Activated CD4-positive, CD25-positive, alpha-beta regulatory T cell treated with anti-CD3 and anti-CD28 coated beads, Interleukin-2, amount 50 U/mL, for 72 hours (primary cell): ENCODE measurements around the gene RELA.
"Not testable (repeated sequence)": the region's sequence is repeated elsewhere in the genome, so short reads cannot be mapped to it uniquely, and the experiment has no call there.

Experiments used
- DNase-seq: peaks from one replicate; pipeline ENCODE4 v3.0.0; 2021

Gene RELA

DNA sequence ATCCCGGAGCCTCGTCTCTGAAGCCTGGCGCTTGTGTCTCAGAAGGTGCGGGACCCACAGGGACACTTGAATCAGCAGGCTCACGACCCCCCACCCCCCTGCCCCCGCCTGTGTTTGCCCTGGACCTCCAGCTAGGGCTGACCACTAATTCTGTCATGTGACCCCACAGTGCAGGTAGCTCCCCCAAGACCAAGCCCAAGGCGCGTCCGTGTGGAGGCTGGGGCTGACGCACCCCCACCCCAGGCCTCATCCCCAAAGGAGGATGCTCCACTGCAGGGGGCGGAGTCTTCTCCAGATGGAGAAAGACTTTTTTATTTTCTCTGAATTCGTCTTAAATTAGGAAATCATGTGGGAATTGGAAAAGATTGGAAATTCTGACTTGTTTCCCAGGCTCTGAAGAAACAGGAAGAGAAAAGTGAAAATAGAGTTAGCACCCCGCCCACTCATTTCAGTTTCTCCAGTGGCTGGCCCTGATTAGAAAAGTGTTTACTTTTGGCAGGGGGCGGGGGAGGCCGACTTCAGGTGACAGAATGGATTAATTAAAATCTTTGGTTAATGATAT lies 1.0 kb upstream of the RELA start:
- DNase-seq: no peak

DNA sequence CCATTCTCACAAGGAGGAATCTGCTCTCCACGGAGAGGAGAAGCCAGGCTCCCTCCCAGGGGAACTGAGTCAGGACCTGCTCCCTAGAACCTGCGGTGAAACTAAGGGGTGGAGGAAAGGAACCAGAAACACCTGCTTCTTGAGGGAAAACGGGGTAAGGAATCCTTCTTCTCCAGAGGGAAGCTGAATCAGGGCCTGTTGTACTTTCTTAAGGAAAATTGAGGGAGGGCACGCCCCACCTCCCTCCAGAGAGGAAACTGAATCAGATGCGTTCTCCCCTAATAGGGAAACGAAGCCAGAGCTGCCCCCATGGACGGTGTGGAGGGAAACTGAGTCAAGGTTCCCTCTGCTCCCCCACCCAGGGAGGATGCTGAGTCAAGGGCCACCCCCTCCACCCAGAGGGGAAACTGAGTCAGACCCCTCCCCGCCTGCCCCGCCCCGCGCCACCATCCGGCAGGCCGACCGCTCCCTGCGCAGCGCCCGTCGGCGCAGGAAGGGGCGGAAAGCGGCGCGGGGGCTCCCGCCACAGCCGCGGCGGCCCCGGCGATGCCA lies 393 bp downstream of the RELA start:
- no peak for DNase-seq

DNA sequence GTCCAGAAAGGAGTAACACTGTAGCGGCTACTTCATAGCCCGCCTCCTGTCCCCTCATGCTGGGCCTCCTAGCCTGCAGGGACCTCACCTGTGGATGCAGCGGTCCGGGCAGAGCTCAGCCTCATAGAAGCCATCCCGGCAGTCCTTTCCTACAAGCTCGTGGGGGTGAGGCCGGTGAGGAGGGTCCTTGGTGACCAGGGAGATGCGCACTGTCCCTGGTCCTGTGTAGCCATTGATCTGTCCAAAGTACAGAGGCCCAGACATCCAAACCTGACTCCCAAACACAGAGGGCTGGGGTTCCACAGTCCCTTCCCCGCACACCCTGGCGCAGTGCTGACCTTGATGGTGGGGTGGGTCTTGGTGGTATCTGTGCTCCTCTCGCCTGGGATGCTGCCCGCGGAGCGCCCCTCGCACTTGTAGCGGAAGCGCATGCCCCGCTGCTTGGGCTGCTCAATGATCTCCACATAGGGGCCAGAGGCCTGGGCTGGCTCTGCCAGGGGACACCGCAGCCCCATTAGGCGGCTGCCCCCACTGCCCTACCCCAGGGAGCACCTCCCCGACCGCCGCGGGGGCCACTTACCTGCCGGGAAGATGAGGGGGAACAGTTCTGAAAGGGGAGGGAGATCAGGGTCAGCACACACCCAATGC lies 993 bp downstream of the RELA start:
- DNase-seq: no peak

DNA sequence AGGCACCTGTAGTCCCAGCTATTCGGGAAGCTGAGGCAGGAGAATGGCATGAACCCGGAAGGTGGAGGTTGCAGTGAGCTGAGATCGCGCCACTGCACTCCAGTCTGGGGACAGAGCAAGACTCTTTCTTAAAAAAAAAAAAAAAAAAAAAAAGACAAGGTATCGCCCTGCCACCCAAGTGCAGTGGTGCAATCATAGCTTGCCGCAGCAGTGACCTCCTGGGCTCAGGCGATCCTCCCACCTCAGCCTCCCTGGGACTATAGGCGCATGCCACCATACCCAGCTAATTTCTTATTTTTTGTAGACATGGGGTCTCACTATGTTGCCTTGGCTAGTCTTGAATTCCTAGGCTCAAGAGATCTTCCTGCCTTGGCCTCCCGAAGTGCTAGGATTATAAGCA lies 1.8 kb downstream of the RELA start:
- not testable (repeated sequence) for DNase-seq

DNA sequence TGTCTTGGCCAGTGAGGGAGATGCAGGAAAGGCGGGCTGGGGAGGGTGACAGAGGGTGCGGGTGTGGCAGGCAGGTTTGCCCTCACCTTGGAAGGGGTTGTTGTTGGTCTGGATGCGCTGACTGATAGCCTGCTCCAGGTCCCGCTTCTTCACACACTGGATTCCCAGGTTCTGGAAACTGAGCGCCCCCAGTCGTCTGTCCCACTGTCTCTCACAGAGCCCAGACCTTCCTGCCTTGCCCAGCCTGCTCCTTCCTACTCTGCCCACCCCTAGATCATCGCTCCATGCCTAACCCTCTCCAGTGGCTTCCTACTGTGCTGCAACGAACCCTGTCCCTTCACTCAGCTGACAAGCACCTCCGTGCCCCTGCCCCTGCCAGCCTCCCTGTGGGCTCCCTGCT lies 2.7 kb downstream of the RELA start:
- no peak for DNase-seq

DNA sequence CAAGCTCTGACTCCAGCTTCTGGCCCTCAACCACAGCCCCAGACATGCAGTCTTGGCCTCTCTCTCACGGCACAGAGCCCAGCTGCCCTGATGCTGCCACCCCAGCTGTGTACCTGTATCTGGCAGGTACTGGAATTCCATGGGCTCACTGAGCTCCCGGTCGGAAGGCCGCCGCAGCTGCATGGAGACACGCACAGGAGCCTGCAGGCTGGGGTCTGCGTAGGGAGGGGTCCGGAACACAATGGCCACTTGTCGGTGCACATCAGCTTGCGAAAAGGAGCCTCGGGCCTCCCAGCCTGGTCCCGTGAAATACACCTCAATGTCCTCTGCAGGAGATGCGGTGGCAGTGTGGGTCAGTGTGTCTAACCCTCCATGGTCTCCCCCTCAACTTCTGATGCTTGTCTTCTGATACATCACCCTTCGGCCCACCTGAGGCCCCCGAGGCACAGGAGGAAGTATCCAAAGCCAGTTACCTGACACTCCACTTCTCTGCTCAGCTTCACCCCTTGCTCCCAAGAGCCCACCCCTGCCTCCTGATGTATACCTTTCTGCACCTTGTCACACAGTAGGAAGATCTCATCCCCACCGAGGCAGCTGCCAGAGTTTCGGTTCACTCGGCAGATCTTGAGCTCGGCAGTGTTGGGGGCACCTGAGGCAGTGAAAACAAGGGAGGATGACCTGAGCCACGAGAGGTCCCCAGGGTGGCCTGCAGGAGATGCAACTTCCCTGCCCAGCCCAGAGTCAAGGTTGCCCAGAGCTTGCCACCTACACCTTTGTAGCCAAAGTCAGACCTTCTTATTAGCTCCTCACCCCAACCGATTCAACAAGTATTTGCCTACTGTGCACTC lies 4.3 kb downstream of the RELA start:
- no peak for DNase-seq

DNA sequence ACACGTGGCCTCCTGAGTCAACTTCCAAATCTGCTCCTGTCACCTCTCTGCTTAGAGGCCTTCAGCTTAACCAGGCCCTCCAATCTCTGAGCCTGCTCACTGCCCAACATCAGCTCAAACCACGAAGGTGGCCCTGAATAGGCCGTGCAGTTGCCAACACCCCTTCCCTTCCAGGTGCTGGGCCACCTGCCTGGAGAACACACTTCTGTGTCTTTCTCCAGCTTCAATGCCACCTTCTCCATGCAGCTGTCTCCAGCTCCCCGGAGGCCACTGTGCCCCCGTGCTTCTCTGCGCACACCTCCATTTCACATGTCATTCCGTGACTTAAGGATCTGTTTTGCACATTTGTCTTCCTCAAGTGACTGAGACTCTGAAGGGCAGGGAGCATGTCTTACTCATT lies 5.3 kb downstream of the RELA start:
- no peak for DNase-seq

DNA sequence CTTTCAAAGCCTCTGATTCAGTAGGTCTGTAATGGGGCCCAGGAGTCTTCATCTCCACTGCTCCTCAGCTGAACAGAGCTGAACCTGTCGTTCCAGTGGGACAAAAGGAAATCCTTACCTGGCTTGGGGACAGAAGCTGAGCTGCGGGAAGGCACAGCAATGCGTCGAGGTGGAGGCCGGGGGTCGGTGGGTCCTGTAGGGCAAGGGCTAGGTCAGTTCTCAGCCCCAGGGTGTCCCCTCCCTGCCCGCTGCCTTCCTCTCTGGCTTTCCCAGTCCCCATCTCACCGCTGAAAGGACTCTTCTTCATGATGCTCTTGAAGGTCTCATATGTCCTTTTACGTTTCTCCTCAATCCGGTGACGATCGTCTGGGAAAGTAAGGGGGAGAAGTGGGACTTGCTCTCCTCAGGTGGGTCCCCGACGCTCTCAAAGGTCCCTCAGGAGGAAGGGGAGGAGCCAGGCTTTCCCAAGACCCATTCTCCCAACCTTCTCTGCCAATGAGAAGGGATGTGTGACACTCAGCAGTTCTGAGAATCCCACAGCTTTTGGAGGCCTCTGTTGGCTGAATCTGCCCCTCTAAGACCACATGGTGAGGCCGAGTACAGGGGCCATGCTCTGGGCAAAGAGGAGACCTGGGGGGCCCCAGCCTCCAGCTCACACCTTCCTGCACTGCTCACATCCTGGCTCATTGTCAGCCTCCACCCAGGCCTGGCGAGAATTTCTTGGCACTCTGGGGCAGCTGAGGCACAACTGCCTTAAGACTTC lies 7.0 kb downstream of the RELA start:
- DNase-seq: no peak

DNA sequence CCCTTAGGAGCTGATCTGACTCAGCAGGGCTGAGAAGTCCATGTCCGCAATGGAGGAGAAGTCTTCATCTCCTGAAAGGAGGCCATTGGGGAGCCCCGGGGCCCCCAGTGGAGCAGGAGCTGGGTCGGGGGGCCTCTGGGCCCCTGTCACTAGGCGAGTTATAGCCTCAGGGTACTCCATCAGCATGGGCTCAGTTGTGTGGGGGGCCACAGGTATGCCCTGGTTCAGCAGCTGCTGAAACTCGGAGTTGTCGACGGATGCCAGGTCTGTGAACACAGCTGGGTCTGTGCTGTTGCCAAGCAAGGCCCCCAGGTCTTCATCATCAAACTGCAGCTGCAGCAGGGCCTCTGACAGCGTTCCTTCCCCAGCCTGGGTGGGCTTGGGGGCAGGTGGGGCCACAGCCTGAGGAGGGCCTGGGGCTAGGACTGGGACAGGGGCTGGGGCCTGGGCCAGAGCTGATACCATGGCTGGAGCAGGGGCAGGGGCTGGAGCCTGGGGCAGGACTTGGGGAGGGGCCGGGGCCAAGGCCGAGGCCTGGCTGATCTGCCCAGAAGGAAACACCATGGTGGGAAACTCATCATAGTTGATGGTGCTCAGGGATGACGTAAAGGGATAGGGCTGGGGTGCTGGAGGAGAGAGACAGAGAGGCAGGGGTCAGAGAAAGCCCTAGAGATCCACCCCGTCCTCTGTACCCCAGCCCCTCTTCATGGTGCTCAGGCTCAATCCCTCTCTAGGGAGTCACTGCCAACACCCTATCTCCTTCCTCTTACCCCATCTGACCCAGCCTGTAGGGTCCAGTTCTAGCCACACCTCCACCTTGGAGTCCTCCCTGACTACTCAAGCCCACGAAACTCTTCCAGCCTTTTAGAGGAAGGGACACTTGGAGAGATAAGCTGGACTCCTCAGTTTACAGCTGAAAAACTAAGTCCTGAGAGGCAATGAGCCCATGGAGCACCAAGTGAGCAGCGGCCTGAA lies 8.1 kb downstream of the RELA start:
- no peak for DNase-seq

DNA sequence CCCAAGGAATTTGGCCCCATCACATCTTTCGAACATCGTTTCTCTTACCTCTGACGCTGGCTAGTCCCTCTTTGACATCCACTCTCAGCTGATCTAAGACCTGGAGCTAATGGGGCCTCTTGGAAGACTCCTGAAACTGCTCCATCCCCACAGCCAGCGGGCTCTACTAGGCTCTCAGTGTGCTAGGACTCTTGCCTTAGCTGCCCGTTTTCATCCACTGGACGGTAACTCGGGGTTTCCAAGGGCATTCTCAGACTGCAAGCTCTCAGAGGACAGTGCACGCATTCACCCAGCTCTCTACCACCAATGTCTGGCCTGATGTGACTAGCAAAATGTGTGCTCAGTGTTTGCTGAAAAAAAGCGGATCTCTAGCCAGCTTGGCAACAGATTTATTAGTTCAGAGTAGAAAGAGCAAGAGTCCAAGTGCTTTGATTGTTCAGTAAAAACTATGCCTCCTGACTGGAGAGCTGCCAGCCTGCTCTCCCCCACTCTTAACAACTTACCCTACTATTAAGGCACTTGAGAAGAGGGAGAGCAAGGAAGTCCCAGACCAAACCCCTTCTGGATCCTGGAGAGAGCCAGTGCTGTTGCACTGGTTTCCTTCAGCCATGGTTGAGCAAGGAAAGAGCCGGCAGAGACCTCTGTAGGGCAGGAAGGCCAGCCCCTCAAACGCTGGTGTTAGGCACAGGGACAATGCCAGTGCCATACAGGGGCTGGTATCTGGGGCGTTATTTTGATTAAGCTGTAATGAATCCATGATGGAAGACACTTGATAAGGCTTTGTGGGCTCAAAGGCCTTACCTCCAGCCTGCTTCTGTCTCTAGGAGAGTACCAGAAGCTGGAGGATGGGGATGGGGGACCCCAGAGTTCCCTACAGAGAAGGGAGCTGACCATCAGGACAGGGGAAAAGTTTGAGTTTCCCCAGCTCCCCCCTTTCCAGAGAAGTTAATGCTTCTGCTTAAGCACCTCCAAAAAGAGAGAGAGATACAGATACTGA lies 9.2 kb downstream of the RELA start:
- no peak for DNase-seq

DNA sequence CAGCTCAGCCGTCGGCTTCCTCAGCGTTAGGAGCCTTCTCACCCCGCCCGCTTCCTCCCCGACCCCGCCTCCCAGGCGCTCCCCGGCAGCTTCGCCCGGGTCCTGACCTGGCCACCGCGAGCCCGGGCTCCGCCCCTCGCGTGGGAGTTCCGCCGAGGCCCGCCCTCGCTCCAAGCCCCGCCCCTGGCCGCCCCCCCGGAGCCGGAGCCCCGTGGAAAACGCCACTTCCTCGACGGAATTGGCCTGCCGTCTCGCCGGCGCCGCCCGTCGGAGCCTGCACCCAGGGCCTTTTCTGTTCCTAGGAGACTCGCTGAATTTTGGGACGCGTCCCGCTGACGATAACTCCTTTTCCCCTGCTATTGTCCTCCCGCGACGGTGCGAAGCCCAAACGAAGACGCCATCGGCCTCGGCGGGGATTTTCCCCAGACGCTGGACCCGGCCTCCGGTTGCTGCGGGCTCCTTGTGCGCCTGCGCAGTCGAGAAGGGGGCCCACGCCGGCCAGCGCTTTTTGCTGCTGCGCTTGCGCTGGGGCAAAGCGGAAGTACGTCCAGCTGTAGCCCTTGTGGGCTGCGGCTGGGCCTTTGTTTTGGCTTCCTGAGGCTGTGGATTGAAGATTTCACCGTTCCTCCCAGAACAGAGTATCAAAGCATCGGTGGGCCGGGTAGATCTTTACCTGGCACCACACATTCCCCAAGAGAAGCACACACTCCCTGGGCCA lies 10.0 kb downstream of the RELA start:
- DNase-seq: peak; percentile 98

DNA sequence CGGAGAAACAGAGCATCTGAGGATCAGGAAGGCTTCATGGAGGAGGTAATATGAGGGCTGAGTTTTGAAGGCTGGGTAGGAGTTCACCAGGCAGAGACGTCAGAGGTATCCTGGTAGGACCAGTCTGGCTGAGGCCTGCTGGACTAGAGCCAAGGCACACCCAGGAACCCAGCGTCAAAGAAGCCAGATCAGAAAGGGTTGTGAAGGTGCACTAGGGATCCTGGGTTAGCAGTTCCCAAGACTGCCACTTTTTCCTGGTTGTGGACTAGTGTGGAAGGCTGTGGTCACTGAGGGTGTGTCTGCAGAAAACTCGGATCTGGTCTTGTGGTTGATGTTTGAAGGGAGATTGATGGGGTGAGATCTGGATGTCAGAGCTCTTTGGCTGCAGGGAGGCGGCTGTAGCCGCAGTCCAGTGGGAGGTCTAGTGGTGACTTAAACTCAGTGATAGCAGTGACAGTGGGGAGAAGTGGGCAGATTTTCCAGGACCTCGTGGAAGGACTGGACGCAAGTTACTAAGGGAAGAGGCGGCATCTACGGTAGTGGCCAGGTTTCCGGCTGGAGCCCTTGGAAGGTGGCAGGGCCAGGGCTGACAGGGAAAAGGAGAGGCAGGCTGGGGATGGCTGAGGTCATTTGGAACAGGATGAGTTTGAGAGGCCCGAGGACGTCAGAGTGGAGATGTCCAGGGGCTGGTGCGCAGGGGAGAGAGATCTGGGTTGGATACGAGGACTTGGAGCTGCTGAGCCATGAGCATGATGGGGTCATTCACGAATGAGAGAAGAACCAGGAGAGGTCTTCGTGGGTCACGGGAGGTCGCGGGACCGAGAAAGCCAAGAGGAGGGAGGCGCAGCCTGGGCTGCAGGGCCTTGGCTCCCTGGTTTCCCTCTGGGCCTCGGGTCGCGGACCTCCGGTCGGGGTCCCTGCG lies 10.9 kb downstream of the RELA start:
- no peak for DNase-seq

DNA sequence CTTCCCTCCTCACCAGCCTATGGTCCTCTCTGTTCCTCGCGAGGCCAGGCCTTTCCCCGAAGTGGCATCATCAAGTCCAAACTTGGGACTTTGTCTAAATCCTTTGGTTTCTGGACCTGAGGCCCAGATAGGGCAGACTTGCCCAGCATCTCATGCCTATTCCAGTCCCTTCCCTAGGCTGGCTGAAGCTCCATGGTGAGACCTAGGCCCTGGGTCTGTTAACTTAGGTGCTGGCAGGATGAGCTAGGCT lies 11.5 kb downstream of the RELA start:
- DNase-seq: no peak

DNA sequence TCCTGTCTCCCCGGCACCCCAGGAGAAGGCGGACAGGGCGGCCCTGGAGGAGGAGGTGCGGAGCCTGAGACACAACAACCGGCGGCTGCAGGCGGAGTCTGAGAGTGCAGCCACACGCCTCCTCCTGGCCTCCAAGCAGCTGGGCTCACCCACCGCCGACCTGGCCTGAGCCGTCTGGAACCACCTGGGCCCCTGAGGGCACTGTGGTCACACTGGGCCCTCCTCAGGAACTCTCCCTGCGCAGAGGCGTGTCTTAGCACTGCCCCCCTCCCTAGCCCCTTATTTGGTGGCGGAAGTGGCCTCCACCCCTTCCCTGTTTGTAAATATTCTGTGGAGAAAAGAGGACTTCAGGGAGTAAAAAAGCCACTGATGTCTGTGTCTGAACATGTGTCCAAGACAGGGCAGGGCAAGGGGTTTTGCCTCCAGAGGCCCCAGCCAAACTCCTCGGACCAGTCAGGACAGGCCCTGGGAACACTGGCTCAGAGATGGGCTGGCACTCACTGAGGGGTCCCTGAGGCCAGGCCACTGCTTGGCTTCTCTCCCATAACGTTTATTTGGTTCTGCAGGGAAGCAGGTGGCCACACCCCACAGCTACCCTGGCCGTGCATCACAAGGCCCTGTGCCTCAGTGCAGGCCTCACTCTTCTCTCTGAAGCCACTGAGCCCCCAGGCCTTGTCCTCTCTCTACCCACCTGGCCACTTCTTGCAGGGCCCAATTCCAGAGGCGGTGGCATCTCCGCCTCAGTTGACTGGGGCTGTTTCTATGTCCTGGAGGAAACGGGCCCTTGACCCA lies 12.0 kb downstream of the RELA start:
- no peak for DNase-seq

DNA sequence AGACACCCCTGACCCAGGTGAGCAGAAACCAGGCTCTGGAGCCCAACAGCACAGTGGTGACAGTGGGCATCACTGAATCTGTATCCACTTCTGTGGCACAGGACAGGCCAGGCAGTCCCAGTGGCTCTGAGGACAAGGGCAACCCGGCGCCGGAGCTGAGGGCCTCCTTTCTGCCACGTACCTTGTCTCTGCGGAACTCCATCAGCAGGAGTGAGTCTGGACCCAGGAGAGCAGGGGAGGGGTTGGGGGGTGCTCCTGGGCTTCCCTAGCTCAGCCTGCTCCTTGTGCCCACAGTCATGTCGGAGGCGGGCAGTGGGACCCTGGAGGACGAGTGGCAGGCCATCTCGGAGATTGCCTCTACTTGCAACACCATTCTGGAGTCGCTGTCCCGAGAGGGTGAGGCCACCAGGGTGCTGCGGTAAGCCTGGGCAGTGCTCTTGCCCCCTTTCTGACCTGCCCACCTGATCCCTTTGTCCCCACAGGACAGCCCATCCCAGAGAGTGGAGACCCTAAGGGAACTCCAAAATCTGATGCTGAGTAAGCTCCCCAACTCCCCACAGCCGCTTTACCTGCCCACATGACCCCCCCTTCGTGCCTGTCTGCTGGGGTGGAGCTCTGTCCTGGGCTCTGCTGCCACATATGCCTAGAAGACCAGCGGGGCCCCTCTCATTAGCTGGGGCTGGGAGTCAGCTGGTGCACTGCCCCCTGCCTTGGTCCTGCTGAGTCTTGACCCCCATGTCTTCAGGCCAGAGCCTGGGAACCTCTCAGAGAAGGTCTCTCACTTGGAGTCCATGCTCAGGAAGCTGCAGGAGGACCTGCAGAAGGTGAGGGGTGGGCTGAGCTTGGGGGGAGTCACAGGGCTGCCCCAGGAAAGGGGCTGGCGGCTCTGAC lies 12.8 kb downstream of the RELA start:
- no peak for DNase-seq

DNA sequence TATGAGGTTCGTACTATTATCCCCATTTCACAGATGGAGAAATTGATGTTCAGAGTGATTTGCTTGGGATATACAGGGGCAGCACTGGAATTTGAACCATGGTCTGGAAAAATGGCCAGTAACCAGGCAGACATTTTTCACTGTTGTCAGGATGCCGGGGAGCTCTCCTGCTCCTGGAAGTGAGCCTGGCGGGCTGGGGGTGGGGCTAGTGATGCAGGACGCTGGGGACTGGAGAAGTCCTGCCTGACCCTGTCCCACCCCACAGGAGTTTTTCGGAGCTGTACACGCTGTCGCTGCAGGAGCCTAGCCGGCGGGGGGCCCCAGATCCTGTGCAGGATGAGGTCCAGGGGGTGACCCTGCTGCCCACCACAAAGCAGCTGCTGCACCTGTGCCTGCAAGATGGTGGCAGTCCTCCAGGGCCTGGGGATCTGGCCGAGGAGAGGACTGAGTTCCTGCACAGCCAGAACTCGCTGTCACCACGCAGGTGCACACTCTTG lies 13.7 kb downstream of the RELA start:
- no peak for DNase-seq
